HepG2 (cell line): ENCODE results near the gene SGCD. TPM values are rescaled to one million over a fixed set of nuclear protein-coding genes. Genes with fewer than 3 reads are reported as not detected.

Experiments used
- ATAC-seq: fragments of 200-7000 bp; cut with Tn5 transposase; 3 replicates; pipeline ENCODE4 v1.9.1; 2020; ENCODE audit warnings: mild to moderate bottlenecking, moderate library complexity
- BruUV-seq: library from RNA; stranded (reverse); fragments of 400-500 nt; replicated peaks from 2 replicates; lab custom pipeline; 2021; lab: Mats Ljungman, UMichigan
- CTCF ChIA-PET: fragments of 300-600 bp; formaldehyde crosslinking; extraction: SDS; loops from one replicate; lab custom pipeline; 2021; ENCODE audit warnings: low total read pairs, inconsistent platforms, low intra/inter-chr PET ratio; lab: Yijun Ruan, JAX
- POLR2A ChIA-PET: fragments of 350-600 bp; sonication (Branson Sonifier 250); formaldehyde crosslinking; loops from one replicate; lab custom pipeline; 2020; ENCODE audit warnings: antibody characterized with exemption, inconsistent platforms; lab: Yijun Ruan, JAX
- DNase-seq: peaks from one replicate; pipeline ENCODE4 v3.0.0-alpha.2; 2015; ENCODE audit warnings: low spot score
- FAIRE-seq: peaks from 3 replicates; lab custom pipeline; 2011; peaks lifted over from hg19 to GRCh38; lab: Jason Lieb, UNC
- H2AFZ ChIP-seq: one replicate; pipeline ENCODE4 v1.6.1; 2011; ENCODE audit warnings: low read length, inconsistent platforms
- H3K27ac ChIP-seq: fragments of 300-600 bp; 3 replicates; pipeline ENCODE4 v1.8.0; 2011; ENCODE audit warnings: mixed run types, mild to moderate bottlenecking, mixed read lengths, low read length, inconsistent platforms; ENCODE audit not compliant: insufficient read depth; ENCODE audit errors: extremely low read length
- H3K27me3 ChIP-seq, 2 experiments: fragments of 200-600 bp in 1 of 2; 2 replicates in 1 of 2; 3 replicates in 1 of 2; pipeline versions ENCODE4 v1.6.0 to v1.8.0; 2011; ENCODE audit warnings: low read length in 2 of 2, mild to moderate bottlenecking in 2 of 2, moderate library complexity in 2 of 2, inconsistent platforms in 1 of 2; ENCODE audit not compliant: insufficient read depth in 2 of 2, control insufficient read depth in 1 of 2
- H3K36me3 ChIP-seq, 2 experiments: fragments of 200-600 bp in 1 of 2; replicated peaks in 1 of 2; 2 replicates in 1 of 2; 3 replicates in 1 of 2; pipeline versions ENCODE4 v1.5.1 to v1.8.0; 2011; ENCODE audit warnings: low read length in 2 of 2, inconsistent platforms in 1 of 2; ENCODE audit not compliant: insufficient read depth in 2 of 2, control insufficient read depth in 1 of 2
- H3K4me1 ChIP-seq: 2 replicates; pipeline ENCODE4 v1.5.1; 2012; ENCODE audit warnings: low read length, inconsistent platforms; ENCODE audit not compliant: insufficient read depth
- H3K4me2 ChIP-seq: 2 replicates; pipeline ENCODE4 v1.6.0; 2011; ENCODE audit warnings: low read depth, low read length, inconsistent platforms
- H3K4me3 ChIP-seq, 3 experiments: fragments of 200-600 bp in 1 of 3; sonication (generic), shearing (Covaris generic) in 1 of 3; replicated peaks in 1 of 3; 2 replicates each; pipeline ENCODE4 v1.5.1; 2011 to 2016; ENCODE audit warnings: low read length in 3 of 3, inconsistent platforms in 2 of 3, low read depth in 2 of 3, mild to moderate bottlenecking in 2 of 3, control low read depth in 1 of 3, mixed read lengths in 1 of 3; ENCODE audit not compliant: insufficient read depth in 1 of 3
- H3K79me2 ChIP-seq: one replicate; pipeline ENCODE4 v1.6.1; 2011; ENCODE audit warnings: low read length, inconsistent platforms; ENCODE audit not compliant: insufficient read depth
- H3K9ac ChIP-seq: 2 replicates; pipeline ENCODE4 v1.6.0; 2011; ENCODE audit warnings: mild to moderate bottlenecking, low read depth, low read length, inconsistent platforms; ENCODE audit not compliant: insufficient read depth
- H3K9me3 ChIP-seq: 2 replicates; pipeline ENCODE4 v1.5.1; 2012; ENCODE audit warnings: mild to moderate bottlenecking, low read length
- H4K20me1 ChIP-seq: 2 replicates; pipeline ENCODE4 v1.6.0; 2011; ENCODE audit warnings: inconsistent platforms, mild to moderate bottlenecking, low read length, moderate library complexity; ENCODE audit not compliant: insufficient read depth
- CREB1 ChIP-seq, 2 experiments: fragments of 450-650 bp in 1 of 2; IDR thresholded peaks; 2 replicates each; pipeline ENCODE4 v1.6.1; 2016 to 2017; ENCODE audit warnings: control low read depth in 1 of 2, mild to moderate bottlenecking in 1 of 2, missing compliant biosample characterization in 1 of 2, missing genetic modification characterization in 1 of 2
- EEA1 ChIP-seq: sonication (generic); formaldehyde crosslinking; IDR thresholded peaks from 2 replicates; pipeline ENCODE4 v1.5.1; 2020; ENCODE audit warnings: mild to moderate bottlenecking, missing genetic modification reagents, borderline replicate concordance
- MLLT10 ChIP-seq: sonication (generic); formaldehyde crosslinking; IDR thresholded peaks from 2 replicates; pipeline ENCODE4 v1.4.0; 2020; ENCODE audit warnings: missing genetic modification reagents
- MXD4 ChIP-seq: IDR thresholded peaks from 2 replicates; pipeline ENCODE4 v1.6.1; 2016; ENCODE audit warnings: mild to moderate bottlenecking, missing biosample characterization, missing genetic modification reagents
- REPIN1 ChIP-seq: sonication (generic); formaldehyde crosslinking; IDR thresholded peaks from 2 replicates; pipeline ENCODE4 v1.8.0; 2022; ENCODE audit warnings: missing genetic modification reagents, low read depth, mild to moderate bottlenecking, borderline replicate concordance
- RFXANK ChIP-seq: IDR thresholded peaks from 2 replicates; pipeline ENCODE4 v1.6.1; 2016
- SOX6 ChIP-seq, 2 experiments: fragments of 450-650 bp in 1 of 2; sonication (generic) in 1 of 2; formaldehyde crosslinking in 1 of 2; IDR thresholded peaks; 2 replicates each; pipeline versions ENCODE4 v1.4.0 to v1.6.1; 2017 to 2020; ENCODE audit warnings: antibody characterized with exemption in 1 of 2, mild to moderate bottlenecking in 1 of 2, missing genetic modification reagents in 1 of 2
- ZBTB10 ChIP-seq: sonication (generic); formaldehyde crosslinking; IDR thresholded peaks from 2 replicates; pipeline ENCODE4 v1.4.0; 2020; ENCODE audit warnings: missing genetic modification reagents, borderline replicate concordance
- ZBTB44 ChIP-seq: sonication (generic); formaldehyde crosslinking; IDR thresholded peaks from 2 replicates; pipeline ENCODE4 v1.4.0; 2020; ENCODE audit warnings: missing genetic modification reagents
- ZNF256 ChIP-seq: sonication (generic); formaldehyde crosslinking; conservative IDR thresholded peaks from 2 replicates; pipeline ENCODE4 v1.4.0; 2020; ENCODE audit warnings: missing genetic modification reagents
- ZNF781 ChIP-seq: sonication (generic); formaldehyde crosslinking; IDR thresholded peaks from 2 replicates; pipeline ENCODE4 v1.5.1; 2020; ENCODE audit warnings: borderline replicate concordance, mild to moderate bottlenecking, missing genetic modification reagents; ENCODE audit errors: not compliant biosample characterization
- WGBS: methylation state at CpG from one replicate; pipeline ENCODE4 v1.1.6; 2017; ENCODE audit warnings: low lambda C conversion rate; 5-methylcytosine and 5-hydroxymethylcytosine counted together
- in situ Hi-C: cut with HindIII; loops from 2 replicates; pipeline ENCODE4 v1.10.0; 2017; ENCODE audit warnings: low pct_unique_long_range_greater_than_20kb; ENCODE audit not compliant: extremely low pct_ligation_motif_present
- intact Hi-C: fragments of 100-400 bp; cut with micrococcal nuclease; formaldehyde crosslinking; loops from one replicate; pipeline ENCODE4 v1.10.0; 2022; ENCODE audit not compliant: unreplicated experiment
- polyA plus RNA-seq, 8 experiments: library from polyadenylated mRNA; depleted of rRNA in 3 of 8; stranded (reverse) in 7 of 8; unstranded in 1 of 8; fragments of >200 nt; fragmentation: Illumina TruSeq in 4 of 8; extraction: Trizol in 4 of 8; gene quantifications; 2 replicates each; pipeline versions ENCODE4 v1.2.1 to v1.2.3, GENCODE V29; 2011 to 2016; ENCODE audit warnings: low read depth in 4 of 8, missing spikeins in 1 of 8, mixed read lengths in 1 of 8; ENCODE audit not compliant: insufficient read depth in 1 of 8
- total RNA-seq, 5 experiments: library from RNA; depleted of rRNA; stranded (reverse); fragments of >200 nt; fragmentation: Illumina TruSeq; extraction: Trizol; gene quantifications; 2 replicates each; pipeline ENCODE4 v1.2.3, GENCODE V29; 2016; ENCODE audit warnings: low read depth in 1 of 5

The SGCD gene
- total and polyA plus RNA-seq, 2 of the 13 experiments (the other 11 are each of a cell fraction or from before 2014, with no cell fraction given) = not detected

- Histone ChIP-seq H3K36me3 (no peaks in the 10 kb centered on the region), H4K20me1 (no peaks in the 10 kb centered on the region), H3K27me3 (no peaks in the 10 kb centered on the region), H2AFZ (no peak overlapping the region), H3K9ac (no peak overlapping the region), H3K27ac (no peak overlapping the region), H3K79me2 (no peaks in the 10 kb centered on the region), H3K4me3 (no peak overlapping the region), H3K4me2 (no peak overlapping the region), H3K4me1 (no peaks in the 10 kb centered on the region)
- intact Hi-C loops (no loop called here), in situ Hi-C loops (no loop called here)
- POLR2A ChIA-PET = no interaction called here
- no peak for FAIRE-seq
- 28% methylated on average over 6 of the region's 6 CpGs for WGBS
- CTCF ChIA-PET = no interaction called here
- no peak for DNase-seq
- BruUV-seq = no TSS peak
- ATAC-seq = no peak
- TF ChIP-seq ZNF256 (no peak), ZBTB44 (no peak), CREB1 (IDR thresholded peaks at IDR 0.05) (no peak), CREB1 (CRISPR knock-in tag; IDR thresholded peaks at IDR 0.05) (no peak), RFXANK (no peak), ZNF781 (no peak), SOX6 (IDR thresholded peaks at IDR 0.05) (no peak), SOX6 (CRISPR knock-in tag; IDR thresholded peaks at IDR 0.05) (no peak), MLLT10 (no peak), ZBTB10 (CRISPR knock-in tag) (no peak), EEA1 (CRISPR knock-in tag) (no peak), MXD4 (no peak), REPIN1 (no peak)
- TF ChIP-seq, all 625 proteins: peak for 0
- H3K9me3 ChIP-seq = no peaks in the 10 kb centered on the region
These were observed 84.2 kb downstream of the SGCD start for GRCh38 chr5:156411185-156411613.
